Measurements from ENCODE around the gene TANGO2. TPM values are rescaled to one million over a fixed set of nuclear protein-coding genes. Genes with fewer than 3 reads are reported as not detected.

Gene TANGO2
- total RNA-seq, 1 experiment from 2014 or later: 14.6 TPM

DNA sequence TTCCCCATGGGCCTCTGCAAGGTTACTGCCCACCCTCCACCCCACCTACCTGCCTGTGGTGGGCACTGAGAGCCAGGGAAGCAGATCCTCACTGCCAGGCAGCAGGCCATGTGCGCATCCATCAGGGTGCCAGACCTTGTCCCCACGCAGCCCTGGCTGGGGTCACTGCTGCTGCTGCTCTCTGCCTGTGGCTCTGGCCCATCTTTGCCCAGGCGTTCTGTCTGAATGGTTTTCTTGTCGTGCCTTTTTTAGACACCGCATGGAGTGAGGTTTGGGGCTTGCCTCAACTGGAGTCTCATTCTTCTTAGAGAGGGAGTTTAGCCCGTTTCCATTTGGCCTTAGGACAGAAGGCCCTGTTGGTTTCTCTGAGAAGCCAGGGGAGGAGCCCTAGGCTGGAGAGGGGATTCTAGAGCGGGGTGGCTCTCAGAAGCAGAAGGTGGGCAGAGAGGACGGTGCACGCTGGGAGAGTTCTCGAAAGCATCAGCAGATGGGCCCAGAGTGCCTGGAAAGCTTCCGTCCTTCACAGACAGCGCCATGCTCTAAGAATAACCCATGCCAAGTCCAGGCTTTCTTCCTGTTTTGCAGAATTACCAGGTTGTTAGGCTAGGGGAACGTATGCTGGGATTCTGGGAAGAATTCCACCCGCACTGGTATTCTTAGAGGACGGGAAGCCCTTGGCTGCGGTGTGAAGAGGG lies 8.1 kb downstream of the TANGO2 start:
- Mint-ChIP-seq H3K36me3 (ENCODE audit: insufficient read depth in 1 of 3, low read depth in 3 of 3) (no peaks in the 10 kb centered on the region; a peak in 1 of 7 replicates), H3K4me1 (peaks cover 0 to 4% of the 10 kb centered on the region in 2 experiments; a peak in 1 of 4 replicates), H3K9me3 (no peaks in the 10 kb centered on the region), H3K27ac (no peak overlapping the region), H3K4me3 (no peak overlapping the region), H3K27me3 (ENCODE audit: low read depth) (no peaks in the 10 kb centered on the region; the same call in 1 of the 2 replicates)
- H2BK20ac ChIP-seq (ENCODE audit: low read depth, low read length, poor library complexity, severe bottlenecking): no peak overlapping the region
- no peak overlapping the region for H4K8ac ChIP-seq (replicated peaks; ENCODE audit: insufficient read length, low read depth, low read length)
- H3K79me1 ChIP-seq (ENCODE audit: insufficient read depth, low read depth, low read length, poor library complexity, severe bottlenecking): no peaks in the 10 kb centered on the region
- no peak overlapping the region for H3K14ac ChIP-seq (ENCODE audit: insufficient read depth, low read length)
- no peak overlapping the region for H3T11ph ChIP-seq (ENCODE audit: low read length)
- H2AFZ ChIP-seq (ENCODE audit: low read length): no peak overlapping the region
- H4K5ac ChIP-seq (ENCODE audit: insufficient read length, low read depth, low read length): no peak overlapping the region
- no peaks in the 10 kb centered on the region for H3K9me3 ChIP-seq (ENCODE audit: control insufficient read depth, low read depth, low read length)
- no peak overlapping the region for H3K27ac ChIP-seq (ENCODE audit: insufficient read length, low read depth, low read length)
- H3K56ac ChIP-seq (ENCODE audit: insufficient read length, low read depth, low read length): no peak overlapping the region
- H2BK15ac ChIP-seq (ENCODE audit: low read depth, low read length): no peak overlapping the region
- no peak overlapping the region for H2BK5ac ChIP-seq (ENCODE audit: insufficient read length, low read length)
- no peak overlapping the region for H3K18ac ChIP-seq (ENCODE audit: insufficient read length, low read depth, low read length)
- no peaks in the 10 kb centered on the region for H3K79me2 ChIP-seq (ENCODE audit: insufficient read depth, low read length)
- no peak for DNase-seq
- H3K23me2 ChIP-seq (ENCODE audit: insufficient read length, low read depth, low read length, poor library complexity, severe bottlenecking): no peaks in the 10 kb centered on the region
- H2BK120ac ChIP-seq (ENCODE audit: low read depth, low read length, poor library complexity, severe bottlenecking): no peak overlapping the region
- H3K4me1 ChIP-seq (ENCODE audit: insufficient read depth, low read length): no peaks in the 10 kb centered on the region
- H4K91ac ChIP-seq (ENCODE audit: insufficient read length, low read depth, low read length): no peak overlapping the region
- no peak overlapping the region for H3K23ac ChIP-seq (ENCODE audit: insufficient read length, low read depth, low read length)
- WGBS (ENCODE audit: extremely low coverage, insufficient read length, low lambda C conversion rate): no CpG with 5 or more reads among the region's 16 CpGs
- no peak overlapping the region for H2AK5ac ChIP-seq (ENCODE audit: insufficient read length, low read length)
- H3K4me2 ChIP-seq (ENCODE audit: insufficient read depth, insufficient read length, low read length): no peak overlapping the region
- H3K9ac ChIP-seq (ENCODE audit: extremely low read depth, insufficient read length, low read length): no peak overlapping the region
- no peaks in the 10 kb centered on the region for H3K27me3 ChIP-seq (ENCODE audit: insufficient read depth, low read length)
- no peak overlapping the region for H3K4ac ChIP-seq (ENCODE audit: low read depth, low read length)
- TF ChIP-seq, protein P1, sequence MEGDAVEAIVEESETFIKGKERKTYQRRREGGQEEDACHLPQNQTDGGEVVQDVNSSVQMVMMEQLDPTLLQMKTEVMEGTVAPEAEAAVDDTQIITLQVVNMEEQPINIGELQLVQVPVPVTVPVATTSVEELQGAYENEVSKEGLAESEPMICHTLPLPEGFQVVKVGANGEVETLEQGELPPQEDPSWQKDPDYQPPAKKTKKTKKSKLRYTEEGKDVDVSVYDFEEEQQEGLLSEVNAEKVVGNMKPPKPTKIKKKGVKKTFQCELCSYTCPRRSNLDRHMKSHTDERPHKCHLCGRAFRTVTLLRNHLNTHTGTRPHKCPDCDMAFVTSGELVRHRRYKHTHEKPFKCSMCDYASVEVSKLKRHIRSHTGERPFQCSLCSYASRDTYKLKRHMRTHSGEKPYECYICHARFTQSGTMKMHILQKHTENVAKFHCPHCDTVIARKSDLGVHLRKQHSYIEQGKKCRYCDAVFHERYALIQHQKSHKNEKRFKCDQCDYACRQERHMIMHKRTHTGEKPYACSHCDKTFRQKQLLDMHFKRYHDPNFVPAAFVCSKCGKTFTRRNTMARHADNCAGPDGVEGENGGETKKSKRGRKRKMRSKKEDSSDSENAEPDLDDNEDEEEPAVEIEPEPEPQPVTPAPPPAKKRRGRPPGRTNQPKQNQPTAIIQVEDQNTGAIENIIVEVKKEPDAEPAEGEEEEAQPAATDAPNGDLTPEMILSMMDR (conservative IDR thresholded peaks at IDR 0.05): no peak
- H2BK12ac ChIP-seq (ENCODE audit: insufficient read length, low read depth, low read length): no peak overlapping the region
- no peaks in the 10 kb centered on the region for H4K20me1 ChIP-seq (ENCODE audit: control insufficient read depth, insufficient read depth, insufficient read length)
